Prostate gland (tissue), 2 donors: ENCODE data around the gene SPATA18. TPM values are rescaled to one million over a fixed set of nuclear protein-coding genes. Genes with fewer than 3 reads are reported as not detected.

ENCODE experiments used
- DNase-seq: peaks from one replicate; pipeline ENCODE4 v3.0.0-alpha.2; 2019; ENCODE audit warnings: low spot score
- H3K27ac ChIP-seq, 2 donors: fragments of 200-600 bp; sonication (generic); 2 replicates each; pipeline ENCODE4 v1.5.1; 2017 to 2019
- H3K27me3 ChIP-seq: fragments of 200-600 bp; sonication (generic); replicated peaks from 2 replicates; pipeline ENCODE4 v1.5.1; 2019; ENCODE audit not compliant: insufficient read depth
- H3K36me3 ChIP-seq, 2 donors: fragments of 200-600 bp; sonication (generic); 1 replicate in 1 of 2; 2 replicates in 1 of 2; pipeline versions ENCODE4 v1.5.1 to v1.8.1; 2017 to 2019
- H3K4me1 ChIP-seq: fragments of 200-600 bp; sonication (generic); replicated peaks from 2 replicates; pipeline ENCODE4 v1.5.1; 2019
- H3K4me3 ChIP-seq, 2 donors: fragments of 200-600 bp; sonication (generic); 2 replicates each; pipeline ENCODE4 v1.5.1; 2017 to 2019
- H3K9me3 ChIP-seq: fragments of 200-600 bp; sonication (generic); 2 replicates; pipeline ENCODE4 v1.5.1; 2017
- CTCF ChIP-seq, 4 experiments: fragments of 200-600 bp in 2 of 4; fragments of 450-650 bp in 2 of 4; sonication (generic) in 2 of 4; IDR thresholded peaks; 1 replicate in 3 of 4; 2 replicates in 1 of 4; pipeline ENCODE4 v1.5.1; 2016 to 2019; ENCODE audit warnings: antibody characterized with exemption in 4 of 4, mild to moderate bottlenecking in 2 of 4, moderate library complexity in 2 of 4
- POLR2A ChIP-seq: fragments of 450-650 bp; IDR thresholded peaks from one replicate; pipeline ENCODE4 v1.6.1; 2016; ENCODE audit warnings: antibody characterized with exemption, mild to moderate bottlenecking
- POLR2AphosphoS5 ChIP-seq: sonication (generic); formaldehyde crosslinking; IDR thresholded peaks from one replicate; pipeline ENCODE4 v1.6.1; 2017; ENCODE audit warnings: antibody characterized with exemption
- WGBS: methylation state at CpG from one replicate; pipeline ENCODE4 v1.1.5; 2018; 5-methylcytosine and 5-hydroxymethylcytosine counted together
- intact Hi-C: fragments of 100-400 bp; cut with DNase I; formaldehyde crosslinking; loops from one replicate; pipeline ENCODE4 v1.14.2; 2022
- total RNA-seq, 2 donors: library from RNA; depleted of rRNA; stranded (reverse); fragments of >200 nt; gene quantifications; one replicate each; pipeline ENCODE4 v1.1.0, GENCODE V29; 2016

SPATA18 gene
- total RNA-seq, 2 donors from 2014 or later = 8.1 to 16.6 TPM

DNA sequence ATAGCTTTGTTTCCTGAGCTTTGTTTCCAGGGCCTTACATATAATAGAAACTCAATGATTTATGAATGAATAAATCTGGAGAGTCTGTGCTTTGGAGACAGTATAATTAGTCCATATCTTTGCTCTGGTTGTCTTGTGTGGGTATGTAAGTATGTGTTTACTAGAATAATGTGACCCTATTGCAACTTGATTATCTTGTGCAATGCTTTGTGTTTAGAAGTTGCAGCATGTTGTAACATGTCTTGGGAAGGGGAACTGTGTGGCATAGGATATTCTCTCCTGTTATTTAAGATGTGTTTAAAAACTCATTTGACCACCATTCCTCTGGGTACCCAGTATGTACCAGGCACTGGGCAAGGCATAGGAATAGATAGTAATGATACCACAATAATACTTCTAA, 6.1 kb downstream of the SPATA18 start:
- Histone ChIP-seq H3K36me3 (no peaks in the 10 kb centered on the region), H3K27me3 (no peaks in the 10 kb centered on the region), H3K27ac (no peak overlapping the region), H3K4me1 (no peaks in the 10 kb centered on the region), H3K9me3 (no peaks in the 10 kb centered on the region), H3K4me3 (no peak overlapping the region)
- TF ChIP-seq POLR2AphosphoS5 (no peak), CTCF (IDR thresholded peaks at IDR 0.05) (no peak), POLR2A (no peak)
- intact Hi-C loops = no loop called here
- DNase-seq = no peak

DNA sequence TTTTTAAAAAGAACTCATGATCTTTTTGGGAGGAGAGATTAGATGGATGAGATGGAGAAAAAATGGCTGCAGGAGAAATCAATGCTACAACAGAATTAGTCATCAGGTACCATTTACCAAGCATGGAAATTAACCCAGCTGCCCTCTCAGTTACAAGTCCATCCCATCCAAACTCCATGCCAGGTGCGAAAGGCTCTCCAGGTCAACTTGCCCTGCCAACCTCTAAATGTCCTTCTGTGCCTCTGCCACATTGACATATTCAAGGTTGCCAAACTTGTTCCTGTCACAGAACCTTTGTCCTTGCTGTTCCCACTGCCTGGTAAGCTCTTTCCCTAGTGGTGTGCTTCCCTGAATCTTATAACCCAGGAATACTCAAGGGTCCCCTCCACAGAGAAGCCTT, 7.2 kb downstream of the SPATA18 start:
- no peaks in the 10 kb centered on the region for H3K9me3 ChIP-seq

DNA sequence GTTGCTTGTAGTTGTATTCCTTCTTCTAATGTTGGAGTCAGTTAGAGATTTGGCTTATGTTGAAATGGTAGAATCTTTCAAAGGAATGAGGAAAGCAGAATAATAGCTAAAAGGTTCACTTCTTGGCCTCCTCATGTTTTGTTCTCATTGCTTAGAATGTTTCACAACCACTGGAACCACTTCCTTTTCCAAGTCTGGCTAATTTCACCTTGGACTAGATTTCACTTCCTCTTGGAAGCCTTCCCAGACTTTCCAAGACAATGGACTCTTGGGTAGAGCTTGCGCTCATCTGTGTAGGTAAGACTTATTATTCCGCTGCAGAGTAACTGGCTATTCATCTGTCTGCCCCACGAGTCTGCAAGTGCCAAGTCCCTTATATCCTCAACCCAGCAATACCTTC, 8.3 kb downstream of the SPATA18 start:
- Histone ChIP-seq H3K27ac (no peak overlapping the region), H3K36me3 (no peaks in the 10 kb centered on the region), H3K27me3 (no peaks in the 10 kb centered on the region), H3K9me3 (no peaks in the 10 kb centered on the region), H3K4me3 (no peak overlapping the region), H3K4me1 (no peaks in the 10 kb centered on the region)
- DNase-seq = peak; percentile 83
- intact Hi-C loops = no loop called here
- TF ChIP-seq CTCF (IDR thresholded peaks at IDR 0.05) (no peak), POLR2AphosphoS5 (peak; percentile 92)
- 39% methylated on average over 3 of the region's 3 CpGs for WGBS

More for the DNA sequence above, 7.2 kb downstream of the SPATA18 start:
- no peak for DNase-seq
- intact Hi-C loops = no loop called here
- no peak overlapping the region for H3K4me3 ChIP-seq
- H3K4me1 ChIP-seq = no peaks in the 10 kb centered on the region
- WGBS = 100% methylated on average over 1 of the region's 1 CpG
- H3K27ac ChIP-seq = no peak overlapping the region
- H3K36me3 ChIP-seq = no peaks in the 10 kb centered on the region
- no peaks in the 10 kb centered on the region for H3K27me3 ChIP-seq
- TF ChIP-seq POLR2AphosphoS5 (no peak), POLR2A (no peak), CTCF (IDR thresholded peaks at IDR 0.05) (no peak)

DNA sequence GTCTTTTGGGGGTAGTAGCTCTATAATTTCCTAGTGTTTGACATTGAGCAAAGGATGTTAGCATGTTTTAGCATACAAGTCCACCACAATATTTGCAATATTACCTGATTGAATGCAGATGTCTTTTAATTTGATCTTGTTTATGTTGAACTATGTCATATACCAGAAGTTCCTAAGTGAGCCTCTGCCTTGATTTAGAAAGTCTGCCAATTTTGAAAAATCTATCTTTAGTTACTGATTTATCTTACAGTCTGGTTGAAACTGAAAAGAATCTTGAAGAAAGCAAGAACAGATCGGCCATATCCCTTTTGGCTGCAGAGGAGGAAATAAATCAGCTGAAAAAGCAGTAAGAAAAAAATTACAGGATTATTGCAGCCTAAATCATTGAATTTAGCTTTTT, 18.5 kb downstream of the SPATA18 start:
- H3K9me3 ChIP-seq = no peaks in the 10 kb centered on the region
- WGBS = 58% methylated on average over 1 of the region's 1 CpG
- H3K4me3 ChIP-seq = no peak overlapping the region
- TF ChIP-seq POLR2AphosphoS5 (no peak), CTCF (IDR thresholded peaks at IDR 0.05) (no peak), POLR2A (no peak)
- DNase-seq = no peak
- no peaks in the 10 kb centered on the region for H3K36me3 ChIP-seq
- H3K4me1 ChIP-seq = no peaks in the 10 kb centered on the region
- H3K27me3 ChIP-seq = no peaks in the 10 kb centered on the region
- no peak overlapping the region for H3K27ac ChIP-seq
- intact Hi-C loops = no loop called here

GRCh38 chr4:52071791-52072546, 20.9 kb downstream of the SPATA18 start:
- no peak overlapping the region for H3K4me3 ChIP-seq
- no peak for TF ChIP-seq POLR2AphosphoS5
- no peak for TF ChIP-seq CTCF (IDR thresholded peaks at IDR 0.05)
- no peak for TF ChIP-seq POLR2A
- no peaks in the 10 kb centered on the region for H3K9me3 ChIP-seq
- WGBS = 85% methylated on average over 10 of the region's 10 CpGs
- DNase-seq = no peak
- H3K27me3 ChIP-seq = no peaks in the 10 kb centered on the region
- H3K27ac ChIP-seq = no peak overlapping the region
- no peaks in the 10 kb centered on the region for H3K4me1 ChIP-seq
- H3K36me3 ChIP-seq = no peaks in the 10 kb centered on the region
- intact Hi-C loops = no loop called here
